ENCODE measurements around the gene APMAP. TPM values are rescaled to one million over a fixed set of nuclear protein-coding genes. Genes with fewer than 3 reads are reported as not detected.
A peak's percentile ranks its signal among the peaks of the same experiment; 100 is the strongest.
"Not testable (repeated sequence)": the region's sequence is repeated elsewhere in the genome, so short reads cannot be mapped to it uniquely, and the experiment has no call there.

Gene APMAP
- total RNA-seq, 2 experiments from 2014 or later: 47.9 to 48.8 TPM

DNA sequence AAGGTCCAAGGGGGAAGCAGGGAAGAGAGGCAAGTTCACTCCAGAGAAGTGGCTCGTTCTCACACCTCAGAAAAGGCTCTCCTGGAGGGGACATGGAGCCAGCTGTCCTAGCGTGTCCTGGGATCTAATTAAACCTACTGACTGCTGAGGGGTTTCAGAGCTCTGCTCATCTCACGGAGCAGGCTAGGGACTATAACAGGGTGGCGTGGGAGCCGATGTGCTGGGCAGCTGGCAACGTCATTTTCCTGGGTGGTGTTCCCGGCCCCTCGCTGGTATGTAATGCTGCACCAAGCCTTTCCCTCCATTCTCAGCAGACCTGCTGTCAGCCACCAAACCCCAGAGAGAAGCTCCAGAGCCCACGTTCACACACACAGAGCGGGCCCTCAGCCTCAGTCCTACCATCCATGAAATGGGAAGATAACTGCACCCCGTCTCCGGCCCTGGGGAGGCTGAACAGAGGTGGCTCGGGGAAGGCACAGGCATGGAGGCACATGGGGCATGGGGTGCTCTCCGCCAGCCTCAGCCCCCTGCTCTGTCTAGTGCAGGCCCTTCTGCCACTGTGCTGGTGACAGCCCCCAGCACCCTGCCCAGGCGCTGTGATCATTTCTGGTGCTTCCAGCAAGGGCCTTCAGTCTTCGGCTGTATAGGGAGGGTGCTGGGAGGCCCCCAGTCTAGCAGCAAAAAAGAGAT, 41.6 kb downstream of the APMAP start:
- peaks cover 51% of the 10 kb centered on the region for H3K36me3 Mint-ChIP-seq
- no peak for DNase-seq
- peak overlapping the region; percentile 38 for H3K27ac Mint-ChIP-seq
- H3K9me3 Mint-ChIP-seq: peaks cover 19% of the 10 kb centered on the region
- peak overlapping the region; percentile 64 for H3K4me3 Mint-ChIP-seq
- H3K4me1 Mint-ChIP-seq: peaks cover 57% of the 10 kb centered on the region
- H3K27me3 Mint-ChIP-seq: no peaks in the 10 kb centered on the region

GRCh38 chr20:24950128-24950835, 42.3 kb downstream of the APMAP start:
- Mint-ChIP-seq H3K27ac (peak overlapping the region; percentile 98), H3K4me3 (peak overlapping the region; percentile 86), H3K36me3 (peaks cover 50% of the 10 kb centered on the region), H3K4me1 (peaks cover 54% of the 10 kb centered on the region), H3K27me3 (no peaks in the 10 kb centered on the region), H3K9me3 (peaks cover 26% of the 10 kb centered on the region)
- DNase-seq: no peak

DNA sequence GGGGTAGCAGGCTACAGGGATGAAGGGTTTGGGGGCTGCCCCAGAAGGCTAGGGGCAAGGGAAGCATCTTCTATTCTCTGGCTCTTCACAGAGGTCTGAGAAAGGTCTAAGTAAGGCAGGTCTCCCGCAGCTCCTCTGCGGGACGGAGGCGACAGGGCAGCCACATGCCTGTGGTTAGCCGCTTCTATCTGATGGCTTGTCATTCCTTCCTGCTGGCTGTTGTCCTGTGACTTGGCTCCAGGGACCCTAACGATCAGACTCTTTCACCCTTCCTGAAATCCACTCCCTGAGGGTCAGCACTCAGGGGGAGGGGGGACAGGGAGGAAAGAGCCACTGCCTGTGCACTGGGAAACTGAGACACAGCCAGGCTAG, 42.8 kb downstream of the APMAP start:
- H3K9me3 Mint-ChIP-seq: peaks cover 30% of the 10 kb centered on the region
- no peaks in the 10 kb centered on the region for H3K27me3 Mint-ChIP-seq
- H3K4me3 Mint-ChIP-seq: peak overlapping the region; percentile 86
- H3K27ac Mint-ChIP-seq: peak overlapping the region; percentile 98
- H3K4me1 Mint-ChIP-seq: peaks cover 49% of the 10 kb centered on the region
- DNase-seq: peak; percentile 29
- H3K36me3 Mint-ChIP-seq: peaks cover 48% of the 10 kb centered on the region

- H3K27ac Mint-ChIP-seq: peak within 1 kb of the TSS; percentile 98
- peaks cover 48% of the 10 kb centered on the region for H3K36me3 Mint-ChIP-seq
- peaks cover 30% of the 10 kb centered on the region for H3K9me3 Mint-ChIP-seq
- no peaks in the 10 kb centered on the region for H3K27me3 Mint-ChIP-seq
- DNase-seq: peak; percentile 84
- H3K4me3 Mint-ChIP-seq: peak within 1 kb of the TSS; percentile 86
- H3K4me1 Mint-ChIP-seq: peaks cover 44% of the 10 kb centered on the region
These were observed 43.4 kb downstream of the APMAP start, which contains the start of gene CST7 for GRCh38 chr20:24948939-24949679. CST7 (plus strand) TSS chr20:24949269; CDS start chr20:24949506, 237 bp downstream.

DNA sequence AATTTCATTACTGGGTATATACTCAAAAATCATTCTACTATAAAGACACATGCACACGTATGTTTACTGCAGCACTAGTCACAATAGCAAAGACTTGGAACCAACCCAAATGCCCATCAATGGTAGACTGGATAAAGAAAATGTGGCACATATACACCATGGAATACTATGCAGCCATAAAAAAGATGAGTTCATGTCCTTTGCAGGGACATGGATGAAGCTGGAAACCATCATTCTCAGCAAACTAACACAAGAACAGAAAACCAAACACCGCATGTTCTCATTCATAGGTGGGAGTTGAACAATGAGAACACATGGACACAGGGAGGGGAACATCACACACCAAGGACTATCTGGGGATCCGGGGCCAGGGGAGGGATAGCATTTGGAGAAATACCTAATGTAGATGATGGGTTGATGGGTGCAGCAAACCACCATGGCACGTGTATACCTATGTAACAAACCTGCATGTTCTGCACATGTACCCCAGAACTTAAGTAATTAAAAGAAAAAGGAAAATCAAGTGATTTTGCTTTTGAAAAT, 44.1 kb downstream of the APMAP start:
- not testable (repeated sequence) for H3K27me3 Mint-ChIP-seq, DNase-seq
- peaks cover 45% of the 10 kb centered on the region for H3K36me3 Mint-ChIP-seq
- H3K4me1 Mint-ChIP-seq: peaks cover 38% of the 10 kb centered on the region
- peak overlapping the region; percentile 86 for H3K4me3 Mint-ChIP-seq
- peaks cover 30% of the 10 kb centered on the region for H3K9me3 Mint-ChIP-seq
- H3K27ac Mint-ChIP-seq: peak overlapping the region; percentile 98

GRCh38 chr20:24946376-24946775, 46.2 kb downstream of the APMAP start:
- not testable (repeated sequence) for H3K27ac Mint-ChIP-seq, H3K27me3 Mint-ChIP-seq, H3K4me3 Mint-ChIP-seq, DNase-seq
- peaks cover 31% of the 10 kb centered on the region for H3K4me1 Mint-ChIP-seq
- H3K36me3 Mint-ChIP-seq: peaks cover 49% of the 10 kb centered on the region
- H3K9me3 Mint-ChIP-seq: peaks cover 37% of the 10 kb centered on the region

DNA sequence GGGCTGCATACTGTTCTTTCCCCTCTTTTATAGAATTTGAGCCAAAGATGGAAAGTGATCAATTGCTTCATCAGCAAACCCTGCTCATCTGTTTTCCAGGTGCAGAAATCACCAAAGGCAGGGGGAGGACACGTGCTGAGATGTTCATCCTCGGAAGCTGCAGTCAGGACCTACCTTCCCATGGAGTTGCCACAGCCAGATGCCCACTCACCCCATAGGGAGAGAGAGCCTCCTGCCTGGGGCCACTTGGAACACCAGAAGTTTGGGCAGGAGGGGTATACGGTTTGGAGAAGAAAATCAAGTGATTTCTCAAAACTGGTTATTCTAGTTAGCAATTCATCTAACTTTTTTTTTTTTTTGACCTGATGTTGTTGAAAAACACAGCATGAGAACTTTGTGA, 48.8 kb downstream of the APMAP start:
- H3K4me3 Mint-ChIP-seq: no peak overlapping the region
- H3K4me1 Mint-ChIP-seq: peaks cover 16% of the 10 kb centered on the region
- DNase-seq: no peak
- H3K36me3 Mint-ChIP-seq: peaks cover 44% of the 10 kb centered on the region
- peaks cover 41% of the 10 kb centered on the region for H3K9me3 Mint-ChIP-seq
- H3K27ac Mint-ChIP-seq: no peak overlapping the region
- H3K27me3 Mint-ChIP-seq: no peaks in the 10 kb centered on the region

DNA sequence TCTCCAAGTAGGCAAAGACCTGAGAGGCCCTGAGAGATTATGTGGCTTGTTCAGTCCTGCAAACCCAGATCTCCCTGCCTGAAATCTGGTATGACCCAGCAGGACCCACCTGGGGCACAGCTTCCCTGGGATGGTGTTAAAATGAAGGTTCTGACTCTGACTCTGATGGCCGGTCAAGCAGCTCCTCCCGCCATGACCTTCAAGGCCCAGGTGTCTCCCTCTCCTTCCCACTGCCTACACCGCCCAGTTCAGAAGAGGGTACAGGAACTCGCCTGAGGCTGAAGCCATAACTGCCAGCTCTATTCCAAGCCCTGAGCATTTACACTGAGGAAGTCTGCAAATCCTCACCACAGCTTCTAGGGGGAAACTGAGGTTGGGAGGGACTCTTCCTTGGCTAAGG, 49.4 kb downstream of the APMAP start:
- no peak for DNase-seq
- peaks cover 39% of the 10 kb centered on the region for H3K36me3 Mint-ChIP-seq
- H3K4me3 Mint-ChIP-seq: no peak overlapping the region
- H3K9me3 Mint-ChIP-seq: peaks cover 38% of the 10 kb centered on the region
- no peaks in the 10 kb centered on the region for H3K27me3 Mint-ChIP-seq
- no peak overlapping the region for H3K27ac Mint-ChIP-seq
- peaks cover 11% of the 10 kb centered on the region for H3K4me1 Mint-ChIP-seq

DNA sequence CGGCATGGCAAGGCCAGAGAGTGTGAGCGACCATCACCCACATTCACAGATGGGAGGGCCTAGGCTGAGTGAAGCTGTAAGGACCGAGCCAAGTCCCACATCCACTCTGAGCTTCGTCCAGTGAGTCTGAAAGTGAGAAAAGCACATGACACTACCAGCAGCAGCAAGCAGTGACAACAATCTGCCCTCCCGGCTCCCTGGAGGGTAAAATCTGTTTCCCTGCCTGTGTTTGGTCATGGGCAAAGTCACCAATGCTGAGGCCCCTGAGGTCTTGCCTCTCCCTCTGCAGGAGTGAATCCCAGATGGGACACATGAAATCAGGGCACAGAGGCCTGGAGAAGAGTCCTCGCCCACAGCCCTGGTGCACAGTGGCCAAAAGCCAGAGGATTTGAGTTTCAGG, 49.9 kb downstream of the APMAP start:
- H3K9me3 Mint-ChIP-seq: peaks cover 33% of the 10 kb centered on the region
- no peak overlapping the region for H3K27ac Mint-ChIP-seq
- H3K4me1 Mint-ChIP-seq: peaks cover 7% of the 10 kb centered on the region
- DNase-seq: no peak
- no peaks in the 10 kb centered on the region for H3K27me3 Mint-ChIP-seq
- H3K4me3 Mint-ChIP-seq: no peak overlapping the region
- peaks cover 34% of the 10 kb centered on the region for H3K36me3 Mint-ChIP-seq

GRCh38 chr20:24939036-24939435, 53.5 kb downstream of the APMAP start:
- no peak overlapping the region for H3K27ac Mint-ChIP-seq
- no peaks in the 10 kb centered on the region for H3K27me3 Mint-ChIP-seq
- H3K4me1 Mint-ChIP-seq: no peaks in the 10 kb centered on the region
- peaks cover 7% of the 10 kb centered on the region for H3K36me3 Mint-ChIP-seq
- no peak for DNase-seq
- no peak overlapping the region for H3K4me3 Mint-ChIP-seq
- peaks cover 13% of the 10 kb centered on the region for H3K9me3 Mint-ChIP-seq

DNA sequence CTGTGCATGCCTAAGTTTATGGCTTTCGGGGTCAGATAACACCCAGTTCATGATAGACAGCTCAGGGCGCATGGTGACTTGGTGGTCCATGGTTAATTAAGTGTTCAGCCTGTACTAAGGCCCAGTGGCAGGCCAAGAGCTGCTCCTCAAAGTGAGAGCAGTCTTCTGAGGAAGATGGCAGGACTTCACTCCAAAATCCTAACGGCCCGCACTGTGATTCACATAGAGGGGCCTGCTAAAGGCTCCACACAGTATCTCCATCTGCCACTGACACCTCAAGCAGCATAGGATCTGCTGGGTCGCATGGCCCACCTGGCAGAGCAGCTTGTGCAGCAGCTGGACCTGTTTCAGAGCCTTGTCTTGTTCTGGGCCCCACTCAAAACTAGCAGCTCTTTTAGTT, 54.1 kb downstream of the APMAP start:
- Mint-ChIP-seq H3K4me1 (no peaks in the 10 kb centered on the region), H3K27ac (no peak overlapping the region), H3K4me3 (no peak overlapping the region), H3K9me3 (peaks cover 13% of the 10 kb centered on the region), H3K36me3 (peaks cover 5% of the 10 kb centered on the region), H3K27me3 (no peaks in the 10 kb centered on the region)
- DNase-seq: no peak

DNA sequence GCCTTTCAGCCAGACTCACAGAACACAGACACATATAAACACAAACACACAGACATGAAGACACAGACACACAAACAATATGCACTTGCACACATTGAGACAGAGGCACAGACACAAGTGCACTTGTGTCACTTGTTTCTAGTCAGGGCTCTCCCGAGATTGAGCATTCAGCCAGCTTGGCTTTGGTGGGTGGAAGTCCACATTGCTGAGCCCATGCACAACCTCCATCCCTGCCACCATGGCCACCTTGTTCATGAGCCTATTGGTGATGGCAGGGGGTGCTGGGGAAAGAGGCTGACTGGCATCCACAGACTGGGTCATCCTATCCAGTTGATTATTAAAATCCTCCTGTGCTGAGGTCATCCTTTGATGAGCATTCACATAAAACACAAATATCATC, 55.0 kb downstream of the APMAP start:
- DNase-seq: no peak
- Mint-ChIP-seq H3K9me3 (peaks cover 13% of the 10 kb centered on the region), H3K27me3 (no peaks in the 10 kb centered on the region), H3K36me3 (peaks cover 5% of the 10 kb centered on the region), H3K4me1 (no peaks in the 10 kb centered on the region), H3K4me3 (no peak overlapping the region), H3K27ac (no peak overlapping the region)

- Mint-ChIP-seq H3K4me3 (no peak overlapping the region), H3K27ac (no peak overlapping the region), H3K9me3 (peaks cover 13% of the 10 kb centered on the region), H3K36me3 (peaks cover 4% of the 10 kb centered on the region), H3K27me3 (no peaks in the 10 kb centered on the region), H3K4me1 (peaks cover 7% of the 10 kb centered on the region)
- no peak for DNase-seq
These were observed 55.8 kb downstream of the APMAP start for GRCh38 chr20:24936526-24937407.

DNA sequence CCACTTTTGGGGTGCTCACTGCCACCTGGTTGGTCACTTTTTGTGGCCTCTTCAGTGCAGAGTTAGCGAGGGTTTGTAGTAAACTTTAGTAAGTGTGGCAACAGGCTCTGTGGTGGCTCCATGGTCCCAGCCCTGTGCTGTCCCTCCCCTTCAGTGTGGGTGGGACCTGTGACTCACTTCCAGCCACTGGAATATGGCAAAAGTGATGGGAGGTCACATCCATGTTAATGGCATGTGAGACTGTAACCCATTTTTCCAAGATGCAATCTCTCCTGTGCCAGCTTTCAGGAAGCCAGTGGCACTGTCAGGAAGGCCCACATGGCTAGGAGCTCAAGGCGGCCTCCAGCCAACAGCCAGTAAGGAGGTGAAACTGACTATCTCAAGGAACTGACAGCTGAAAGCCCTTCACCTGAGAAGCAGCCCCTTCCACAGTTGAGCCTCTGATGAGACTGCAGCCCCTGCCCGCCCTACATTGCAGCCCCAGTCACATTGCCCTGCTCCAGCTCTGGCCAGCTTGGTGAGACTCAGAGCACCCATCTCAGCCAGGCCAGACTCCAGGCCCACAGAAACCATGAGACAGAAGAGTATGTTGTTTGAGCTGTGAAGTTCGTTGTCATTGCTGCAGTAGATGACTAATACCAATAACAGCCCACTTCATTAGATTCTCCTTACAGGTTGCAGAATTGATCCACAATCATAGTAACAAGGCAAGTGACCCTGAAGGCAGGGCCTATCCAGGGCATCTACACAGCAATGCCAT, 56.6 kb downstream of the APMAP start:
- peaks cover 15% of the 10 kb centered on the region for H3K4me1 Mint-ChIP-seq
- H3K27me3 Mint-ChIP-seq: no peaks in the 10 kb centered on the region
- H3K36me3 Mint-ChIP-seq: peaks cover 2% of the 10 kb centered on the region
- no peak overlapping the region for H3K27ac Mint-ChIP-seq
- DNase-seq: no peak
- peaks cover 10% of the 10 kb centered on the region for H3K9me3 Mint-ChIP-seq
- no peak overlapping the region for H3K4me3 Mint-ChIP-seq
